GM12872 (cell line): ENCODE results near the gene PYY.

ENCODE experiments used
- CTCF ChIP-seq: IDR thresholded peaks from 3 replicates; pipeline ENCODE4 v1.5.1; 2011; ENCODE audit warnings: low read depth, mild to moderate bottlenecking, low read length, moderate library complexity; ENCODE audit not compliant: insufficient read depth

Gene PYY

GRCh38 chr17:43975898-43976297, 22.2 kb upstream of the PYY start:
- TF ChIP-seq CTCF: no peak

- TF ChIP-seq CTCF: no peak
Measured at GRCh38 chr17:43974382-43975266, 20.9 kb upstream of the PYY start.

- TF ChIP-seq CTCF: no peak
Measured at GRCh38 chr17:43970366-43970765, 16.6 kb upstream of the PYY start.

- TF ChIP-seq CTCF: no peak
Measured at GRCh38 chr17:43967251-43967875, 13.6 kb upstream of the PYY start.

- TF ChIP-seq CTCF: no peak
Measured at GRCh38 chr17:43966276-43966675, 12.5 kb upstream of the PYY start.

GRCh38 chr17:43962479-43962878, 8.7 kb upstream of the PYY start:
- TF ChIP-seq CTCF: no peak

- TF ChIP-seq CTCF: no peak
Measured at GRCh38 chr17:43961954-43962353, 8.2 kb upstream of the PYY start.
